Loucy (cell line): ENCODE measurements around the gene CNTNAP4.

Experiments
- CTCF ChIP-seq: fragments of 200-600 bp; sonication (generic); conservative IDR thresholded peaks from 2 replicates; pipeline ENCODE4 v1.5.1; 2014; ENCODE audit warnings: mild to moderate bottlenecking, antibody characterized with exemption, low read length
- EZH2phosphoT487 ChIP-seq: fragments of 200-600 bp; IDR thresholded peaks from 2 replicates; pipeline ENCODE4 v1.6.1; 2018; ENCODE audit warnings: antibody characterized with exemption, mild to moderate bottlenecking, moderate library complexity, borderline replicate concordance

GRCh38 chr16:76459111-76459510, 181.9 kb downstream of the CNTNAP4 start:
- TF ChIP-seq CTCF (no peak), EZH2phosphoT487 (no peak)
